ENCODE results near the gene COL9A3. TPM values are rescaled to one million over a fixed set of nuclear protein-coding genes. Genes with fewer than 3 reads are reported as not detected.

The COL9A3 gene
- total RNA-seq, 1 donor from 2014 or later, result 10.5 TPM

DNA sequence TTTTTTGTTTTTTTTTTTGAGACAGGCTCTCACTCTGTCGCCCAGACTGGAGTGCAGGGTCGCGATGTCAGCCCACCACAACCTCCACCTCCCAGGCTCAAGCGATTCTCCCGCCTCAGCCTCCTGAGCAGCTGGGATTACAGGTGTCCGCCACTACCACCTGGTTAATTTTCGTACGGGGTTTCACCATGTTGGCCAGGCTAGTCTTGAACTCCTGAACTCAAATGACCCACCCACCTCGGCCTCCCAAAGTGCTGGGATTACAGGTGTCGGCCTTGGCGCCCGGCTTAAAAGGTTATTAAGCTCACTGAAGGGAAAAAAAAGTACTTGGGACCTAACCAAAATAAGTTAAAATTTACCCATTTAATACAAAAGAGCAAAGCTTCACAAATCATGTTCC lies 42.9 kb downstream of the COL9A3 start:
- TF ChIP-seq EZH2phosphoT487 (IDR thresholded peaks at IDR 0.05), result no peak
- no peak for TF ChIP-seq EZH2 (IDR thresholded peaks at IDR 0.05)
- no peak for TF ChIP-seq CTCF (IDR thresholded peaks at IDR 0.05)
- Histone ChIP-seq H3K9ac (no peak overlapping the region), H3K36me3 (no peaks in the 10 kb centered on the region), H3K9me3 (ENCODE audit: low read depth) (no peaks in the 10 kb centered on the region), H3K4me3 (peak overlapping the region; percentile 74), H3K4me1 (peaks cover 20% of the 10 kb centered on the region), H3K27ac (no peak overlapping the region), H3K4me2 (peak overlapping the region; percentile 97), H3K79me2 (ENCODE audit: low read depth) (peaks cover 28% of the 10 kb centered on the region), H3K27me3 (peaks cover 11% of the 10 kb centered on the region), H2AFZ (replicated peaks) (no peak overlapping the region), H3F3A (ENCODE audit: low read depth) (peaks cover 30% of the 10 kb centered on the region), H4K20me1 (ENCODE audit: low read depth) (peaks cover 34% of the 10 kb centered on the region)
- H3K27ac Mint-ChIP-seq, result no peak overlapping the region
- no peak for DNase-seq (ENCODE audit: low spot score)
- peaks cover 5% of the 10 kb centered on the region for H3K9me3 Mint-ChIP-seq
- H3K4me3 Mint-ChIP-seq, result peak overlapping the region; percentile 86
- peaks cover 24% of the 10 kb centered on the region for H3K4me1 Mint-ChIP-seq
- H3K36me3 Mint-ChIP-seq, result peaks cover 17% of the 10 kb centered on the region
- H3K27me3 Mint-ChIP-seq (ENCODE audit: insufficient read depth, low read depth), result peaks cover 2% of the 10 kb centered on the region

DNA sequence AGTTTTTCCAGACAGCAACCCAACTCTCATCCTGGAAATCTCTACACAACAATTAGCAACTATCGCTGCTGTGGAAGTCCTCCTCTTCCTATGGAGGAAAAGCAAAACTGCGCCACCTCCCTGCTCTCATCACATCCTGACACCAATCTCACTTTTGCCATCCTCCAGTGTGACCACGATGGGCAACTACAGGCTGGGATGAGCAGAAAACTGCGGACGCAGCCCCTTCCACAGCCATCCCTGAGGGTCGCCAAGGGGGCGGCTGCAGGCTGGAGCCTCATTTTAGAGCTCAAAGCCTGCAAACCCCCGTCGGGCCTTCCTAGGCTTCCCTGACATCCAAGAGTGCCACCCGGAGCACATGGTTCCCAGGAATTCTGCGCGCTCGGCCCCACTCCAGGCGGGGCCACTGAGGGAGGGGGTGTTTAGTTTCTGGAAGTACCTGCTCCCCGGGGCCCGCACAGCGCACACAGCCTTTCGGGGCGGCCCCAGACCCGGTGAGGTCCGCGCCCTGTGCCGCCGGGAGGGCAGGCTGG lies 43.6 kb downstream of the COL9A3 start:
- Histone ChIP-seq H3K9ac (no peak overlapping the region), H4K20me1 (ENCODE audit: low read depth) (peaks cover 34% of the 10 kb centered on the region), H2AFZ (replicated peaks) (no peak overlapping the region), H3F3A (ENCODE audit: low read depth) (peaks cover 30% of the 10 kb centered on the region), H3K9me3 (ENCODE audit: low read depth) (no peaks in the 10 kb centered on the region), H3K27ac (no peak overlapping the region), H3K79me2 (ENCODE audit: low read depth) (peaks cover 28% of the 10 kb centered on the region), H3K27me3 (peaks cover 11% of the 10 kb centered on the region), H3K36me3 (no peaks in the 10 kb centered on the region), H3K4me3 (peak overlapping the region; percentile 74), H3K4me2 (peak overlapping the region; percentile 97), H3K4me1 (peaks cover 20% of the 10 kb centered on the region)
- Mint-ChIP-seq H3K36me3 (peaks cover 12% of the 10 kb centered on the region), H3K4me1 (peaks cover 24% of the 10 kb centered on the region), H3K9me3 (peaks cover 6% of the 10 kb centered on the region), H3K27me3 (ENCODE audit: insufficient read depth, low read depth) (peaks cover 2% of the 10 kb centered on the region), H3K27ac (no peak overlapping the region), H3K4me3 (peak overlapping the region; percentile 86)
- TF ChIP-seq EZH2 (IDR thresholded peaks at IDR 0.05) (peak; percentile 32), EZH2phosphoT487 (IDR thresholded peaks at IDR 0.05) (peak; percentile 12), CTCF (IDR thresholded peaks at IDR 0.05) (peak; percentile 11)
- DNase-seq (ENCODE audit: low spot score), result peak; percentile 33

GRCh38 chr20:62860924-62861691 lies 44.3 kb downstream of the COL9A3 start:
- Histone ChIP-seq H3K27ac (no peak overlapping the region), H3K9ac (no peak overlapping the region), H4K20me1 (ENCODE audit: low read depth) (peaks cover 34% of the 10 kb centered on the region), H2AFZ (replicated peaks) (no peak overlapping the region), H3K4me3 (peak overlapping the region; percentile 74), H3F3A (ENCODE audit: low read depth) (peaks cover 30% of the 10 kb centered on the region), H3K9me3 (ENCODE audit: low read depth) (no peaks in the 10 kb centered on the region), H3K4me2 (peak overlapping the region; percentile 97), H3K27me3 (peaks cover 11% of the 10 kb centered on the region), H3K79me2 (ENCODE audit: low read depth) (peaks cover 28% of the 10 kb centered on the region), H3K36me3 (no peaks in the 10 kb centered on the region), H3K4me1 (peaks cover 20% of the 10 kb centered on the region)
- Mint-ChIP-seq H3K4me1 (peaks cover 24% of the 10 kb centered on the region), H3K4me3 (no peak overlapping the region), H3K27me3 (ENCODE audit: insufficient read depth, low read depth) (peaks cover 6% of the 10 kb centered on the region), H3K36me3 (peaks cover 12% of the 10 kb centered on the region), H3K27ac (no peak overlapping the region), H3K9me3 (peaks cover 6% of the 10 kb centered on the region)
- peak; percentile 65 for DNase-seq (ENCODE audit: low spot score)
- TF ChIP-seq EZH2 (IDR thresholded peaks at IDR 0.05) (no peak), CTCF (IDR thresholded peaks at IDR 0.05) (no peak), EZH2phosphoT487 (IDR thresholded peaks at IDR 0.05) (no peak)

Data from neural progenitor cell (in vitro differentiated cells).